Astrocyte (in vitro differentiated cells and primary cell): ENCODE data around the gene PLA2G4A. TPM values are rescaled to one million over a fixed set of nuclear protein-coding genes. Genes with fewer than 3 reads are reported as not detected.

ENCODE experiments used
- DNase-seq: peaks from one replicate; pipeline ENCODE4 v3.0.0-alpha.2; 2010; ENCODE audit warnings: low read depth
- FAIRE-seq: peaks from 2 replicates; lab custom pipeline; 2011; peaks lifted over from hg19 to GRCh38; lab: Jason Lieb, UNC
- H2AFZ ChIP-seq: 2 replicates; pipeline ENCODE4 v1.6.0; 2012; ENCODE audit warnings: low read depth, low read length, inconsistent platforms
- H3K27ac ChIP-seq: 2 replicates; pipeline ENCODE4 v1.5.1; 2011; ENCODE audit warnings: low read depth, low read length, inconsistent platforms
- H3K27me3 ChIP-seq: 2 replicates; pipeline ENCODE4 v1.6.0; 2011; ENCODE audit warnings: low read length, inconsistent platforms; ENCODE audit not compliant: insufficient read depth
- H3K36me3 ChIP-seq: 2 replicates; pipeline ENCODE4 v1.5.1; 2011; ENCODE audit warnings: low read length, inconsistent platforms; ENCODE audit not compliant: insufficient read depth
- H3K4me1 ChIP-seq: 2 replicates; pipeline ENCODE4 v1.5.1; 2011; ENCODE audit warnings: low read length, inconsistent platforms; ENCODE audit not compliant: insufficient read depth
- H3K4me2 ChIP-seq: 2 replicates; pipeline ENCODE4 v1.6.0; 2012; ENCODE audit warnings: low read length, inconsistent platforms
- H3K4me3 ChIP-seq: 2 replicates; pipeline ENCODE4 v1.5.1; 2011; ENCODE audit warnings: low read depth, mild to moderate bottlenecking, low read length, inconsistent platforms; ENCODE audit not compliant: insufficient read depth
- H3K79me2 ChIP-seq: 2 replicates; pipeline ENCODE4 v1.6.0; 2012; ENCODE audit warnings: mild to moderate bottlenecking, low read length, inconsistent platforms; ENCODE audit not compliant: insufficient read depth
- H3K9ac ChIP-seq: 2 replicates; pipeline ENCODE4 v1.6.0; 2012; ENCODE audit warnings: mild to moderate bottlenecking, low read length, inconsistent platforms
- H3K9me3 ChIP-seq: 2 replicates; pipeline ENCODE4 v1.5.1; 2012; ENCODE audit warnings: low read depth, mild to moderate bottlenecking, low read length, inconsistent platforms; ENCODE audit not compliant: insufficient read depth
- H4K20me1 ChIP-seq: 2 replicates; pipeline ENCODE4 v1.6.0; 2012; ENCODE audit warnings: low read length, inconsistent platforms; ENCODE audit not compliant: insufficient read depth
- H3K27ac Mint-ChIP-seq: one replicate; pipeline ENCODE4 v1.8.0; 2021; ENCODE audit warnings: mild to moderate bottlenecking, mixed read lengths; ENCODE audit not compliant: unreplicated experiment
- H3K27me3 Mint-ChIP-seq: one replicate; pipeline ENCODE4 v1.8.0; 2021; ENCODE audit warnings: low read depth, mixed read lengths; ENCODE audit not compliant: unreplicated experiment
- H3K36me3 Mint-ChIP-seq: one replicate; pipeline ENCODE4 v1.8.0; 2021; ENCODE audit warnings: low read depth, mixed read lengths; ENCODE audit not compliant: unreplicated experiment
- H3K4me1 Mint-ChIP-seq: one replicate; pipeline ENCODE4 v1.8.0; 2021; ENCODE audit warnings: low read depth, mixed read lengths; ENCODE audit not compliant: unreplicated experiment
- H3K4me3 Mint-ChIP-seq: one replicate; pipeline ENCODE4 v1.8.0; 2021; ENCODE audit warnings: mild to moderate bottlenecking, moderate library complexity, mixed read lengths; ENCODE audit not compliant: unreplicated experiment
- H3K9me3 Mint-ChIP-seq: one replicate; pipeline ENCODE4 v1.8.0; 2021; ENCODE audit warnings: mild to moderate bottlenecking, mixed read lengths; ENCODE audit not compliant: unreplicated experiment
- EZH2 ChIP-seq: IDR thresholded peaks from 2 replicates; pipeline ENCODE4 v1.6.1; 2012; ENCODE audit warnings: mild to moderate bottlenecking, low read length, inconsistent platforms; ENCODE audit not compliant: insufficient read depth
- total RNA-seq: library from RNA; stranded (reverse); gene quantifications from 2 replicates; pipeline ENCODE4 v1.2.1, GENCODE V29; 2021
- TF ChIP-seq, protein P1 (sequence below): IDR thresholded peaks from 2 replicates; pipeline ENCODE4 v1.5.1; 2011; ENCODE audit warnings: low read depth, mild to moderate bottlenecking, inconsistent platforms, low read length, moderate library complexity; ENCODE audit not compliant: insufficient read depth

PLA2G4A gene
- total RNA-seq, 1 donor from 2014 or later: 1.4 TPM

GRCh38 chr1:186804679-186805078 lies 24.1 kb upstream of the PLA2G4A start:
- Mint-ChIP-seq H3K4me1 (no peaks in the 10 kb centered on the region), H3K27me3 (no peaks in the 10 kb centered on the region), H3K9me3 (no peaks in the 10 kb centered on the region), H3K4me3 (no peak overlapping the region), H3K27ac (no peak overlapping the region), H3K36me3 (no peaks in the 10 kb centered on the region)
- Histone ChIP-seq H3K9ac (no peak overlapping the region), H4K20me1 (no peaks in the 10 kb centered on the region), H2AFZ (no peak overlapping the region), H3K4me3 (no peak overlapping the region), H3K27me3 (no peaks in the 10 kb centered on the region), H3K4me1 (no peaks in the 10 kb centered on the region), H3K9me3 (no peaks in the 10 kb centered on the region), H3K27ac (no peak overlapping the region), H3K36me3 (no peaks in the 10 kb centered on the region), H3K79me2 (no peaks in the 10 kb centered on the region), H3K4me2 (no peak overlapping the region)
- no peak for FAIRE-seq
- no peak for DNase-seq
- no peak for TF ChIP-seq EZH2
- TF ChIP-seq, protein P1, sequence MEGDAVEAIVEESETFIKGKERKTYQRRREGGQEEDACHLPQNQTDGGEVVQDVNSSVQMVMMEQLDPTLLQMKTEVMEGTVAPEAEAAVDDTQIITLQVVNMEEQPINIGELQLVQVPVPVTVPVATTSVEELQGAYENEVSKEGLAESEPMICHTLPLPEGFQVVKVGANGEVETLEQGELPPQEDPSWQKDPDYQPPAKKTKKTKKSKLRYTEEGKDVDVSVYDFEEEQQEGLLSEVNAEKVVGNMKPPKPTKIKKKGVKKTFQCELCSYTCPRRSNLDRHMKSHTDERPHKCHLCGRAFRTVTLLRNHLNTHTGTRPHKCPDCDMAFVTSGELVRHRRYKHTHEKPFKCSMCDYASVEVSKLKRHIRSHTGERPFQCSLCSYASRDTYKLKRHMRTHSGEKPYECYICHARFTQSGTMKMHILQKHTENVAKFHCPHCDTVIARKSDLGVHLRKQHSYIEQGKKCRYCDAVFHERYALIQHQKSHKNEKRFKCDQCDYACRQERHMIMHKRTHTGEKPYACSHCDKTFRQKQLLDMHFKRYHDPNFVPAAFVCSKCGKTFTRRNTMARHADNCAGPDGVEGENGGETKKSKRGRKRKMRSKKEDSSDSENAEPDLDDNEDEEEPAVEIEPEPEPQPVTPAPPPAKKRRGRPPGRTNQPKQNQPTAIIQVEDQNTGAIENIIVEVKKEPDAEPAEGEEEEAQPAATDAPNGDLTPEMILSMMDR: no peak

DNA sequence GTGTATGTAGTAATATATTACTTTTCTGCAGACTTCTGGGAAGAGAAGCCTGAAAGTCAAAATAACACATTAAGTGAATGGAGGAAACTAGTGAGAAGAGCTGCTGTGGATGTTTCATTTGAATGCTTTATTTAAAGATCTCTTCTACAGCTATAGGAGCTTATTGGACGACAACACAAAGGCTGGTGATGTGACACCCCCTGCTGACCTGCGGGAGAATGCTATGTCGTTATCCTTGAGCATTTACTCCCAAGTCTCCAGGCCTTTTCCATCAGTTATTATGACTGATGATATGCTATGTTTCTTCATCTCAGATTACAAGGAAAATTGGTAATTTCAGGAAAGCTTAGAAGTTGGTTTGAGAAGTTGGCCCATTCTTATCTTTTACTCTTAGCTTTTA lies 22.3 kb upstream of the PLA2G4A start:
- no peak for TF ChIP-seq EZH2
- TF ChIP-seq, protein P1: peak; percentile 17
- Mint-ChIP-seq H3K27me3 (no peaks in the 10 kb centered on the region), H3K27ac (no peak overlapping the region), H3K9me3 (no peaks in the 10 kb centered on the region), H3K36me3 (no peaks in the 10 kb centered on the region), H3K4me3 (no peak overlapping the region), H3K4me1 (no peaks in the 10 kb centered on the region)
- no peak for DNase-seq
- Histone ChIP-seq H3K9ac (no peak overlapping the region), H3K9me3 (no peaks in the 10 kb centered on the region), H3K4me3 (no peak overlapping the region), H3K79me2 (no peaks in the 10 kb centered on the region), H3K27ac (no peak overlapping the region), H3K4me2 (no peak overlapping the region), H3K4me1 (no peaks in the 10 kb centered on the region), H2AFZ (no peak overlapping the region), H3K27me3 (no peaks in the 10 kb centered on the region), H3K36me3 (no peaks in the 10 kb centered on the region), H4K20me1 (no peaks in the 10 kb centered on the region)
- FAIRE-seq: no peak

DNA sequence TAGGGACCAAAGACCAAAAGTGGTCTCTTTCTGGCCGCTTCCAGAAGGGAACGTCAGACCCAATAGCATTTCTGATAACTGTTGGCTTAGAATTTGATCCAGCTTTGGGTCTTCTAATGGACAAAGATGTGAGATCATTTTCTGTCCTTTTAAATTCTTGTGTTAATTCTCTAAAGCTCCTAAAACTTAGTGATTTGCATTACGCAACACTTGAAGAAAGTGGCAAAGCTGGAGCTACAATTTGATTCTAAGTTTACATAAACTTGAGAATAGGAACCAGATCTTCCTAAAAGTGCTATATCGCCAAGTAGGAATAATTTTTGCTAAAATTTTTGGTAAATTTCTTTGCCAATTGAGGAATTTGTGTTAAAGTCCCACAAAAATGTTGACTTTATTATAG lies 21.6 kb upstream of the PLA2G4A start:
- Mint-ChIP-seq H3K27me3 (no peaks in the 10 kb centered on the region), H3K4me1 (no peaks in the 10 kb centered on the region), H3K36me3 (no peaks in the 10 kb centered on the region), H3K9me3 (no peaks in the 10 kb centered on the region), H3K4me3 (no peak overlapping the region), H3K27ac (no peak overlapping the region)
- Histone ChIP-seq H3K27ac (no peak overlapping the region), H3K4me2 (no peak overlapping the region), H2AFZ (no peak overlapping the region), H3K36me3 (no peaks in the 10 kb centered on the region), H3K9ac (no peak overlapping the region), H3K4me3 (no peak overlapping the region), H3K79me2 (no peaks in the 10 kb centered on the region), H3K27me3 (no peaks in the 10 kb centered on the region), H4K20me1 (no peaks in the 10 kb centered on the region), H3K9me3 (no peaks in the 10 kb centered on the region), H3K4me1 (peaks cover 6% of the 10 kb centered on the region)
- TF ChIP-seq, protein P1: no peak
- no peak for TF ChIP-seq EZH2
- DNase-seq (no peak), FAIRE-seq (no peak)
